ENCODE data around the gene ELOB. TPM values are rescaled to one million over a fixed set of nuclear protein-coding genes. Genes with fewer than 3 reads are reported as not detected.
"Not testable (repeated sequence)": the region's sequence is repeated elsewhere in the genome, so short reads cannot be mapped to it uniquely, and the experiment has no call there.

ELOB gene
- total RNA-seq, 1 experiment from 2014 or later = 175 TPM

- no TSS peak for BruUV-seq (replicated peaks)
- peaks cover 3% of the 10 kb centered on the region for H3K27me3 Mint-ChIP-seq (ENCODE audit: insufficient read depth, unreplicated experiment)
- H3K36me3 ChIP-seq (ENCODE audit: control insufficient read depth, insufficient read depth, low read length) = no peaks in the 10 kb centered on the region
- intact Hi-C loops (cut with micrococcal nuclease; ENCODE audit: unreplicated experiment) = no loop called here
- H3K36me3 Mint-ChIP-seq (ENCODE audit: insufficient read depth, unreplicated experiment) = no peaks in the 10 kb centered on the region
- H3K4me1 Mint-ChIP-seq (ENCODE audit: low read depth, unreplicated experiment) = no peaks in the 10 kb centered on the region
- H3K4me1 ChIP-seq = peaks cover 18% of the 10 kb centered on the region
- H3K4me3 Mint-ChIP-seq (ENCODE audit: unreplicated experiment) = no peak overlapping the region
- POLR2A ChIA-PET = interaction anchor here (0.6 to 1.4 kb wide), 3 partner anchors 27 to 1386 kb away, joined by 3 to 7 read pairs (median 3); no protein-coding TSS in a partner anchor
- H3K9me3 Mint-ChIP-seq (ENCODE audit: unreplicated experiment) = no peaks in the 10 kb centered on the region
- no peak for TF ChIP-seq CTCF (IDR thresholded peaks at IDR 0.05; ENCODE audit: insufficient read depth in 1 of 2, low read depth in 1 of 2, low read length in 1 of 2, severe bottlenecking in 1 of 2, unreplicated experiment in 1 of 2)
- no peak overlapping the region for H3K27ac Mint-ChIP-seq (ENCODE audit: unreplicated experiment)
- DNase-seq = no peak
- H3K4me3 ChIP-seq (ENCODE audit: low read depth, low read length) = no peak overlapping the region
- H3K9me3 ChIP-seq = no peaks in the 10 kb centered on the region
- CTCF ChIA-PET = no interaction called here
- no peaks in the 10 kb centered on the region for H3K27me3 ChIP-seq (replicated peaks; ENCODE audit: control insufficient read depth, insufficient read depth, low read length)
Observed at GRCh38 chr16:2724088-2724676, 52.9 kb downstream of the ELOB start.

- H3K36me3 ChIP-seq (ENCODE audit: control insufficient read depth, insufficient read depth, low read length); H3K9me3 Mint-ChIP-seq (ENCODE audit: unreplicated experiment); H3K27ac Mint-ChIP-seq (ENCODE audit: unreplicated experiment); BruUV-seq (replicated peaks); H3K4me1 Mint-ChIP-seq (ENCODE audit: low read depth, unreplicated experiment); H3K36me3 Mint-ChIP-seq (ENCODE audit: insufficient read depth, unreplicated experiment); H3K27me3 Mint-ChIP-seq (ENCODE audit: insufficient read depth, unreplicated experiment); H3K9me3 ChIP-seq; H3K27me3 ChIP-seq (replicated peaks; ENCODE audit: control insufficient read depth, insufficient read depth, low read length); POLR2A ChIA-PET; DNase-seq: not testable (repeated sequence)
- intact Hi-C loops (cut with micrococcal nuclease; ENCODE audit: unreplicated experiment) = loop anchor here (1.0 kb wide), 1 partner anchor 31 kb away; the partner anchor contains the start of gene SRRM2
- CTCF ChIA-PET = interaction anchor here (0.7 kb wide), 1 partner anchor 59 kb away, joined by 6 read pairs; no protein-coding TSS in a partner anchor
- H3K4me3 Mint-ChIP-seq (ENCODE audit: unreplicated experiment) = peak overlapping the region; percentile 70
- Histone ChIP-seq H3K4me3 (ENCODE audit: low read depth, low read length) (peak overlapping the region; percentile 69), H3K4me1 (peaks cover 25% of the 10 kb centered on the region)
Observed at GRCh38 chr16:2721634-2722173, 55.4 kb downstream of the ELOB start.

Other genes with a start within 250 kb of the ELOB start
- 0.63 and 0.68 TPM in 2 replicates for gene CEMP1, start 245.9 kb downstream of the ELOB start, total RNA-seq (2022)
- 60.5 and 69.8 TPM in 2 replicates for gene PDPK1, start 239.3 kb downstream of the ELOB start, total RNA-seq (2022)
- gene KCTD5, start 94.8 kb downstream of the ELOB start, total RNA-seq (2022) = 30.4 and 33.3 TPM in 2 replicates
- 0.72 and 1.1 TPM in 2 replicates for gene PRSS27, start 57.1 kb downstream of the ELOB start, total RNA-seq (2022)
- 332 and 382 TPM in 2 replicates for gene SRRM2, start 24.6 kb downstream of the ELOB start, total RNA-seq (2022)
- not detected in 2 replicates for gene PRSS33, start 10.3 kb upstream of the ELOB start, total RNA-seq (2022)
- gene PRSS41, start 21.2 kb upstream of the ELOB start, total RNA-seq (2022) = not detected in 2 replicates
- gene PRSS21, start 40.0 kb upstream of the ELOB start, total RNA-seq (2022) = not detected in 2 replicates
- 0.34 TPM in 1 of 2 replicates, not detected in the other for gene ZG16B, start 53.0 kb upstream of the ELOB start, total RNA-seq (2022)
- gene PRSS22, start 80.9 kb upstream of the ELOB start, total RNA-seq (2022) = 131 TPM in 2 replicates
- 26.0 and 28.7 TPM in 2 replicates for gene FLYWCH2, start 105.9 kb upstream of the ELOB start, total RNA-seq (2022)
- 23.3 and 27.9 TPM in 2 replicates for gene FLYWCH1, start 134.7 kb upstream of the ELOB start, total RNA-seq (2022)
- 1.9 and 2.2 TPM in 2 replicates for gene KREMEN2, start 187.0 kb upstream of the ELOB start, total RNA-seq (2022)
- gene PAQR4, start 192.1 kb upstream of the ELOB start, total RNA-seq (2022) = 12.0 and 13.4 TPM in 2 replicates
- gene PKMYT1, start 203.2 kb upstream of the ELOB start, total RNA-seq (2022) = 63.3 and 73.7 TPM in 2 replicates
- 0.79 and 0.91 TPM in 2 replicates for gene CLDN9, start 235.6 kb upstream of the ELOB start, total RNA-seq (2022)
- gene CLDN6, start 240.9 kb upstream of the ELOB start, total RNA-seq (2022) = 9.0 and 12.9 TPM in 2 replicates
- 62.5 and 66.4 TPM in 2 replicates for gene TNFRSF12A, start 243.1 kb upstream of the ELOB start, total RNA-seq (2022)
- gene HCFC1R1, start 246.7 kb upstream of the ELOB start, total RNA-seq (2022) = 40.8 and 44.9 TPM in 2 replicates
- gene THOC6, start 246.8 kb upstream of the ELOB start, total RNA-seq (2022) = 46.0 and 48.0 TPM in 2 replicates